H1 (cell line): Measurements from ENCODE around the gene MLANA. TPM values are rescaled to one million over a fixed set of nuclear protein-coding genes. Genes with fewer than 3 reads are reported as not detected.

Source experiments
- CEBPB ChIP-seq: IDR thresholded peaks from 2 replicates; pipeline ENCODE4 v1.6.1; 2012; ENCODE audit warnings: low read depth, low read length
- CHD1 ChIP-seq: IDR thresholded peaks from 2 replicates; pipeline ENCODE4 v1.6.1; 2012; ENCODE audit warnings: low read depth, low read length, improper control_type of control experiment
- CTCF ChIP-seq, 3 experiments: IDR thresholded peaks; 1 replicate in 2 of 3; 2 replicates in 1 of 3; pipeline versions ENCODE4 v1.5.1 to v1.6.1; 2011; ENCODE audit warnings: low read length in 3 of 3, mild to moderate bottlenecking in 3 of 3, inconsistent platforms in 2 of 3, low read depth in 1 of 3, moderate library complexity in 1 of 3; ENCODE audit not compliant: insufficient read depth in 1 of 3; ENCODE audit errors: control extremely low read depth in 1 of 3
- SRF ChIP-seq: IDR thresholded peaks from 2 replicates; pipeline ENCODE4 v1.6.1; 2011; ENCODE audit warnings: mild to moderate bottlenecking, low read depth, low read length, moderate library complexity
- polyA plus RNA-seq, 7 experiments: library from polyadenylated mRNA; depleted of rRNA in 3 of 7; stranded (reverse) in 5 of 7; unstranded in 2 of 7; fragments of >200 nt in 5 of 7; fragments of 200-250 nt in 2 of 7; gene quantifications; 1 replicate in 5 of 7; 2 replicates in 1 of 7; 4 replicates in 1 of 7; pipeline versions ENCODE4 v1.2.1 to v1.2.3, GENCODE V29; 2011 to 2013; ENCODE audit warnings: missing spikeins in 2 of 7, mixed read lengths in 2 of 7
- total RNA-seq: library from RNA; stranded (reverse); fragmentation: NEBNext Ultra II Directional; extraction: Animal tissue kit (Norgen Biotek cat#: 25700); gene quantifications from 2 replicates; pipeline ENCODE4 v1.2.1, GENCODE V29; 2021

MLANA gene
- total and polyA plus RNA-seq, 2 of the 8 experiments (the other 6 are each of a cell fraction or from before 2014, with no cell fraction given) = not detected

GRCh38 chr9:5896863-5897262, 6.2 kb downstream of the MLANA start (continued):
- TF ChIP-seq CTCF (IDR thresholded peaks at IDR 0.05; ENCODE audit: control extremely low read depth in 1 of 3, insufficient read depth in 1 of 3, low read depth in 1 of 3, low read length in 3 of 3) (no peak), SRF (no peak), CHD1 (no peak), CEBPB (no peak)
